H1 (cell line): ENCODE measurements around the gene ZNF25. TPM values are rescaled to one million over a fixed set of nuclear protein-coding genes. Genes with fewer than 3 reads are reported as not detected.

Experiments used
- EGR1 ChIP-seq: IDR thresholded peaks from 2 replicates; pipeline ENCODE4 v1.6.1; 2011; ENCODE audit warnings: low read depth, low read length, borderline replicate concordance
- HDAC6 ChIP-seq: IDR thresholded peaks from one replicate; pipeline ENCODE4 v1.7.1; 2012; ENCODE audit warnings: low read depth, mild to moderate bottlenecking, inconsistent platforms, low read length, moderate library complexity
- JUN ChIP-seq: IDR thresholded peaks from 2 replicates; pipeline ENCODE4 v1.6.1; 2011; ENCODE audit warnings: low read depth, mild to moderate bottlenecking, improper control_type of control experiment, low read length
- NRF1 ChIP-seq: IDR thresholded peaks from 2 replicates; pipeline ENCODE4 v1.6.1; 2011; ENCODE audit warnings: mild to moderate bottlenecking, low read depth, low read length, improper control_type of control experiment
- TCF12 ChIP-seq: IDR thresholded peaks from 2 replicates; pipeline ENCODE4 v1.6.1; 2011; ENCODE audit warnings: low read depth, mild to moderate bottlenecking, low read length
- polyA plus RNA-seq, 7 experiments: library from polyadenylated mRNA; depleted of rRNA in 3 of 7; stranded (reverse) in 5 of 7; unstranded in 2 of 7; fragments of >200 nt in 5 of 7; fragments of 200-250 nt in 2 of 7; gene quantifications; 1 replicate in 5 of 7; 2 replicates in 1 of 7; 4 replicates in 1 of 7; pipeline versions ENCODE4 v1.2.1 to v1.2.3, GENCODE V29; 2011 to 2013; ENCODE audit warnings: missing spikeins in 2 of 7, mixed read lengths in 2 of 7
- total RNA-seq: library from RNA; stranded (reverse); fragmentation: NEBNext Ultra II Directional; extraction: Animal tissue kit (Norgen Biotek cat#: 25700); gene quantifications from 2 replicates; pipeline ENCODE4 v1.2.1, GENCODE V29; 2021
- TF ChIP-seq, protein P1 (sequence below), 3 experiments: IDR thresholded peaks; 1 replicate in 2 of 3; 2 replicates in 1 of 3; pipeline versions ENCODE4 v1.5.1 to v1.6.1; 2011; ENCODE audit warnings: low read length in 3 of 3, mild to moderate bottlenecking in 3 of 3, inconsistent platforms in 2 of 3, low read depth in 1 of 3, moderate library complexity in 1 of 3; ENCODE audit not compliant: insufficient read depth in 1 of 3; ENCODE audit errors: control extremely low read depth in 1 of 3

ZNF25 gene
- total and polyA plus RNA-seq, 2 of the 8 experiments (the other 6 are each of a cell fraction or from before 2014, with no cell fraction given), result 0.17 to 1.3 TPM

DNA sequence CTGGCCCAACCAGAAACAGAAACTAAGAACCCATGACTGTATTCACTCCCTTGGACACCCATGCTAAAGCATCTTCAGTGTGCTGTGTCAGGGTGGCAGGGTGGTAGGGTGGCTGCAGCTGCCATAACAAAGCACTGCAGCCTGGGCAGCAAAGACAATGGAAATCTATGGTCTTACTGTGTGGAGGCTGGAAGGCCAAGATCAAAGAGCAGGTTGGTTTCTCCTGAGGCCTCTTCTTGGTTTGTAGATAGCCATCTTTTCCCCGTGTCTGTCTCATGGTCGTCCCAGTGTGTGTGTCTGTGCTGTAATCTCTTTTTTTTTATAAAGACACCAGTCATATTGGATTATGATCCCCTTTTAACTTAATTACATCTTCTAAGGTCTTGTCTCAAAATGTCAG is 15.2 kb upstream of the ZNF25 start (continued):
- TF ChIP-seq, protein P1, sequence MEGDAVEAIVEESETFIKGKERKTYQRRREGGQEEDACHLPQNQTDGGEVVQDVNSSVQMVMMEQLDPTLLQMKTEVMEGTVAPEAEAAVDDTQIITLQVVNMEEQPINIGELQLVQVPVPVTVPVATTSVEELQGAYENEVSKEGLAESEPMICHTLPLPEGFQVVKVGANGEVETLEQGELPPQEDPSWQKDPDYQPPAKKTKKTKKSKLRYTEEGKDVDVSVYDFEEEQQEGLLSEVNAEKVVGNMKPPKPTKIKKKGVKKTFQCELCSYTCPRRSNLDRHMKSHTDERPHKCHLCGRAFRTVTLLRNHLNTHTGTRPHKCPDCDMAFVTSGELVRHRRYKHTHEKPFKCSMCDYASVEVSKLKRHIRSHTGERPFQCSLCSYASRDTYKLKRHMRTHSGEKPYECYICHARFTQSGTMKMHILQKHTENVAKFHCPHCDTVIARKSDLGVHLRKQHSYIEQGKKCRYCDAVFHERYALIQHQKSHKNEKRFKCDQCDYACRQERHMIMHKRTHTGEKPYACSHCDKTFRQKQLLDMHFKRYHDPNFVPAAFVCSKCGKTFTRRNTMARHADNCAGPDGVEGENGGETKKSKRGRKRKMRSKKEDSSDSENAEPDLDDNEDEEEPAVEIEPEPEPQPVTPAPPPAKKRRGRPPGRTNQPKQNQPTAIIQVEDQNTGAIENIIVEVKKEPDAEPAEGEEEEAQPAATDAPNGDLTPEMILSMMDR (IDR thresholded peaks at IDR 0.05; ENCODE audit: control extremely low read depth in 1 of 3, insufficient read depth in 1 of 3, low read depth in 1 of 3, low read length in 3 of 3), result no peak
- no peak for TF ChIP-seq JUN
- TF ChIP-seq HDAC6, result no peak
- no peak for TF ChIP-seq EGR1
- no peak for TF ChIP-seq NRF1
- no peak for TF ChIP-seq TCF12
